SU-DHL-6 (cell line): Measurements from ENCODE around the gene GRN.

ENCODE experiments used
- CTCF ChIP-seq: fragments of 200-600 bp; sonication (generic); IDR thresholded peaks from one replicate; pipeline ENCODE4 v1.5.1; 2017; ENCODE audit warnings: antibody characterized with exemption, mild to moderate bottlenecking, low read length, moderate library complexity; ENCODE audit not compliant: insufficient read depth, poor library complexity, severe bottlenecking
- EZH2phosphoT487 ChIP-seq: fragments of 200-600 bp; sonication (generic), shearing (Covaris generic); conservative IDR thresholded peaks from 2 replicates; pipeline ENCODE4 v1.6.1; 2018; ENCODE audit warnings: mild to moderate bottlenecking, antibody characterized with exemption, low read length, moderate library complexity, mixed read lengths

- TF ChIP-seq EZH2phosphoT487: no peak
- no peak for TF ChIP-seq CTCF
These were observed 35.7 kb downstream of the GRN start for GRCh38 chr17:44380767-44381166.
